GM12801 (cell line): ENCODE measurements around the gene GNG13.

Experiments
- TF ChIP-seq, protein P1 (sequence below): IDR thresholded peaks from one replicate; pipeline ENCODE4 v1.5.1; 2011; ENCODE audit warnings: control low read depth; ENCODE audit not compliant: insufficient read length; ENCODE audit errors: extremely low read depth

The GNG13 gene

DNA sequence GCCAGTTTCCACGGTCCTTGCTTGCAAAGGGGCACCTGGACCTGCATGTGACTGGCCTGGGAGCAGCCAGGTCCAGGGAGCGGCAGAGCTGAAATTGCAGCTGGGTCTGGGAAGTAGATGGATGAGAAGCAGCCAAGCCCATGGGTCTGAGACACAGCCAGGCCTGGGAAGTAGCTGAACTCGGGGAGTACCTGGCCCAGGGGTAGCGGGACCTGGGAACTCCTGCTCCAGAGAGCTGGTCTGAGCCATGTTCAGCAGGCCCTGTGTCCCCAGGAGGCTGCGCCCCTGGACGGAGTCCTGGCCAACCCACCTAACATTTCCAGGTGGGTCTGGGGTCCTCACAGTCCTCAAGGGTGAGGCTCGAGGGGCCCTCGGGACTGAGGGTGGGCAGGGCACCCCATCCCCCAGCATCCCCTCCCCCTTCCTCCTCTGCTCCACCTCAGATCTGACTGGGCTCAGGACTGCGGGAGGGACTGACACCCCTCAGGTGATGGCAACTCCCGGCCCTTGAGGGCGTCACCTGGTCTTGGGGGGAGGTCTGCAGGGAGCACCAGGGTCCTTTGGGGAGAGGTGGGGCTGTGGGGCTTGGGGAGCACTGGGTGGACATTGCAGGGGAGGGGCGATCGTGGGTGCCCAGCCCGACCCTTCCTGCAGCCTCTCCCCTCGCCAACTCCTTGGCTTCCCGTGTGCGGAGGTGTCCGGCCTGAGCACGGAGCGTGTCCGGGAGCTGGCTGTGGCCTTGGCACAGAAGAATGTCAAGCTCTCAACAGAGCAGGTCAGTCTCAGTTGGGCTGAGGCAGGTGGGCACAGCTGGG lies 37.0 kb downstream of the GNG13 start:
- TF ChIP-seq, protein P1, sequence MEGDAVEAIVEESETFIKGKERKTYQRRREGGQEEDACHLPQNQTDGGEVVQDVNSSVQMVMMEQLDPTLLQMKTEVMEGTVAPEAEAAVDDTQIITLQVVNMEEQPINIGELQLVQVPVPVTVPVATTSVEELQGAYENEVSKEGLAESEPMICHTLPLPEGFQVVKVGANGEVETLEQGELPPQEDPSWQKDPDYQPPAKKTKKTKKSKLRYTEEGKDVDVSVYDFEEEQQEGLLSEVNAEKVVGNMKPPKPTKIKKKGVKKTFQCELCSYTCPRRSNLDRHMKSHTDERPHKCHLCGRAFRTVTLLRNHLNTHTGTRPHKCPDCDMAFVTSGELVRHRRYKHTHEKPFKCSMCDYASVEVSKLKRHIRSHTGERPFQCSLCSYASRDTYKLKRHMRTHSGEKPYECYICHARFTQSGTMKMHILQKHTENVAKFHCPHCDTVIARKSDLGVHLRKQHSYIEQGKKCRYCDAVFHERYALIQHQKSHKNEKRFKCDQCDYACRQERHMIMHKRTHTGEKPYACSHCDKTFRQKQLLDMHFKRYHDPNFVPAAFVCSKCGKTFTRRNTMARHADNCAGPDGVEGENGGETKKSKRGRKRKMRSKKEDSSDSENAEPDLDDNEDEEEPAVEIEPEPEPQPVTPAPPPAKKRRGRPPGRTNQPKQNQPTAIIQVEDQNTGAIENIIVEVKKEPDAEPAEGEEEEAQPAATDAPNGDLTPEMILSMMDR = no peak

DNA sequence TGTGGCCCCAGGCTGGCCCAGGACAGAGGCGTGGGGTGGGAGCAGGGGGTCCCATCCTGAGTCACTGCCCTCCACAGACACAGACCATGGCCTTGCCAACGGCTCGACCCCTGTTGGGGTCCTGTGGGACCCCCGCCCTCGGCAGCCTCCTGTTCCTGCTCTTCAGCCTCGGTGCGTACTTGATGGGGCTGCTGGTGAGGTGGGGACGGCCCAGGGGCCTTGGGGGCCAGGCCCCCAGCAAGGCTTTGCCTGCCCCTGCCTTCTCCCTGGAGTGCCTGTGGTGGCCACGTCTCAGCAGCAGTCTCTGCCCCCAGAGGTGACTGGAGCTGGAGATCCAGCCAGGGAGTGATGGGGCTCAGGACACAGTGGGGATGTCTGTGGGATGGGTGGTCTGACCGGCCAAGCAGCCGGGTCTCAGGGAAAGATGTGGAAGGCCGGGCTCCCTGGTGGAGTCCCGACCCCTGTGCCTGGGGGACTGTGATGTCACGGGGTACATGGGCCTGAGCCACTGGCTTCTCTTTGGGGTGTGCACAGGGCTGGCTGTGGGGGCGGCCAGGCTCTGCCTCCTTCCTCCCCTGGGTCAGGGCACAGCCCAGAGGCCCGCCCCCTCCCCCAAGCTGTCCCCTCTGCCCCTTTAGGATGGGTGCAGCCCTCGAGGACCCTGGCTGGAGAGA lies 37.8 kb downstream of the GNG13 start:
- TF ChIP-seq, protein P1 = no peak

DNA sequence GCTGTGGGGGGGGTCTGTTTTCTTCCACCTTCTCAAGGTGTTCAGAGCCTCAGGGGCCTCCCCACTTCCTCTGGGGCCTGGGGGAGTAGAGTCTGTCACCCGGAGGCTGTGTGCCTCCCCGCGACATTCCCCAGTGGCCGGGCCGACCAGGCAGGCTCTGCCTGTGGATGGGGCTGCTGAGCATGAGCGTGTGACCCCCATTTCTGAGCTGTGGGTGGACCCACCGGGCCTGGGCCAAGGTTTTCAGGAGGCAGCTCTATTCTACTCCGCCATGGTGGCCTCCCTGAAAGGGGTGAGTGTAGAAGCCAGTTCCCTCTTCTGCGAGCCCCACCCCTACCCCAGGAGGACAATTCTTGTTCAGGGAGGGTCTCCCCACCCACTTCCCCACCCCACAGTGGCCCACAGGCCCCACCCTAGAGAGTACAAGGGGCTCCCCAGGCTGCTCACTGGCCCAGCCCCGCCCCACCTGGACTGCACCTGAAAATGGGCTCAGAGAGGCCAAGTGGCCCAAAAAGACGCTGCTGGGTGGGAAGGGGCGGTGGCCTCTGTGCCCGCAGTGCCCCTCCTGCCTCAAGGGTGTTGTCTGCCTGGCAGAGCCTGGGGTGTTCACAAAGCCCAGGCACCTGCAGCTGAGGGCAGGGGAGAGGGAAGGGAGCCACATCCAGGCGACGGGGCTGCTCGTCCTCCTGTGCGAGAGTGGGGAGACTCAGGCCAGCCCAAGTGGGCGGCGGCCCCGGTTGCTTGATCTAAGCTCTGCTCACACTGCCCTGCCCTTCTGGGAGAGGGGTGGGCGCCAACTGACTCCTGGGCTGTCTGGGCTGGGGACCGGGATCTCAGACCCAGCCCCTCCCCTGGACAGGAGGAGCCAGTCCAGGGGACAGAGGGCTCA lies 38.7 kb downstream of the GNG13 start:
- TF ChIP-seq, protein P1 = no peak

DNA sequence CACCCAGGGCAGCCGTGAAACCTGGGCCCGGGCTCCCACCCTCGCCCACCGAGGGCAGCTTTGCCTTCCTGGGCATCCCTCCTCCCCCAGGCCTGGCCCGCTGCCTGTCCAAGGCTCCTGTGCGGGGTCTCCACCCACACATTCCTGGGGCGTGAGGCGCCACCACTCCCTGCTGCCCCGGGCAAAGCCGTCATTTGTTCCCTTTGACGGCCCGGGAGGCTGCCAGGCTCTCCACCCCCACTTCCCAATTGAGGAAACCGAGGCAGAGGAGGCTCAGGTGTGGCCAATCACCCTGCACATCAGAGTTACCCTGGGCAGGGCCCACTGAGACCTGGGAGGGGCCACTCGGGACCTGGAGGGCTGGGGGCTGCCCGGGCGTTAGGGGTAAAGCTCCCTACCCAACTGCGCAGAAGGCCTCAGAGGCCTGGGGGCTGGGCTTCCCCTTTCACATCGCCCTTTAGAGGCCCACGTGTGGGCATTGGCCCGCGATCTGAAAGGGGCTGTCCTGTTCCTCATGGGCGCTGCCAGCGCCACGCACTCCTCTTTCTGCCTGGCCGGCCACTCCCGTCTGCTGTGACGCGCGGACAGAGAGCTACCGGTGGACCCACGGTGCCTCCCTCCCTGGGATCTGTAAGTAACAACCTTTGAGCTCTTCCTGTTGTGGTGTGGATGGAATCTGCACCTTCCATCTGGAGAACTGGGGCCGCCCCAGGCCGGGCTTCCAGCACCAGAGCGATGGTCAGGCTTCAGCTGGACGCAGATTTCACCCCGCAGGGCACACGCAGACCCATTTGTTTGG lies 39.8 kb downstream of the GNG13 start, which contains the start of gene MSLN:
Gene MSLN, plus strand, starts transcription at position 190 of the 799 bp plus-strand sequence. CDS start 1,947 bp downstream, outside the sequence.
- TF ChIP-seq, protein P1 = no peak

DNA sequence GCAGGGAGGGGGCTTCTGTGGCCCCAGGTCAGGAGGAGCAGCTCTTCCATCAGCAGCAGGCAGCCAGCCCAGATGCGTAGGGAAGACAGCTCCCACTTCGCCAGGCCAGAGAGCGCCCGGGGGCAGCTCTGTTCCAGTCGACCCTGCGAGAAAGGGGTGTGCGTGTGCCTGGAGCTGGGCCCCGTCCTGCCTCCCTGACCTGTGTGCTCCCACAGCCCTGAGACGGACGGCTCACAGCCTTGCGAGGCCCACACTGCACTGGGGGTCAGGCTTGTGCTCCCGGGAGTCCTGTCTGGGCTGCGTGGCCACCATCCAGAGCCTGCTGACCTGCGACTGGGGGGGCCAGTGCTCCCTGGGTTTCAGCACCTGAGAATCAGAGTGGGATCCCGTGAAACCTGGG lies 40.5 kb downstream of the GNG13 start:
- TF ChIP-seq, protein P1 = no peak

DNA sequence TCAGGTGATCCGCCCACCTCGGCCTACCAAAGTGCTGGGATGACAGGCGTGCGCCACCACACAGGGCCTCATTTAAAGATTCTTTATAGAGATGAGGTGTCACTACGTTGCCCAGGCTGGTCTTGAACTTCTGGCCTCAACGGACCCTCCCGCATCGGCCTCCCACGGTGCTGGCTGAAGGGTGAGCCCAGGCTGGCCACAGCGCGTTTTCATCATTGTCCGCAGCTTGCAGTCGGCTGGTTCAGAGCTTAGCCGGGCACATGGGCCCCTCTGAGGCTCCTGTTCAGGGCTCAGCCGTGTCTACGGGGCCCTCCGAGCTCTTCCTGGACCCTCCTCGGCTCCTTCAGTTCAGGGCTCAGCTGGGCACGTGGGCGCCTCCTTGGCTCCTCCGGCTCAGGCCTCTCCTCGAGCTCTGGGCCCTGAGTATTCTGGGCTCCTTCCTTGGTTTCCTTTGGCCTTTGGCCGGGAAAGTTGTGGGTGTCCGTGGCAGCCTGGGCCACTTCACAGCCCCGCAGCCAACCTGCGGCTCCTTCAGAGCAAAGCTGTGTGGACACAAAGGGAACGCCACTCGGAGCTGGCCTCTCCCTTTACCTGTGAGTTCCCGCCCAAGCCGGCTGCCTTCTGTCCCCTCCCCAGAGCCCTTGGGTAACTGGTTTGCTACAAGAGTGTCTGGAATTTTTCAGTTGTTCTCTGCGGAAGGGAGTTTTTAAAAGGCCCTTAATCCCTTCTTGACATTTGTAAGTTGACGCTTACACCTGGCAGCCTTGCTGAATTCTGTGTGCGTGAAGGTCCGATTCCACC lies 41.2 kb downstream of the GNG13 start:
- TF ChIP-seq, protein P1 = no peak
